ENCODE results near the gene TBCA.
A peak's percentile ranks its signal among the peaks of the same experiment; 100 is the strongest.

Gene TBCA

GRCh38 chr5:77775790-77776553 lies at the start of gene TBCA:
Gene TBCA (minus strand): TSS chr5:77776339. CDS start chr5:77776257, 82 bp downstream.
- Histone ChIP-seq H3K9ac (ENCODE audit: low read depth in 1 of 2, low read length in 2 of 2) (peak within 1 kb of the TSS; percentile 90 to 92), H3K4me1 (ENCODE audit: control insufficient read depth in 2 of 2, insufficient read depth in 2 of 2, low read length in 2 of 2) (peaks cover 8 to 14% of the 10 kb centered on the region in 2 donors), H3K27ac (ENCODE audit: low read depth in 2 of 2, low read length in 2 of 2) (peak within 1 kb of the TSS; percentile 94 to 95), H3K4me3 (ENCODE audit: low read length in 2 of 2) (peak within 1 kb of the TSS; percentile 86 to 92), H3K36me3 (ENCODE audit: control insufficient read depth in 2 of 2, insufficient read depth in 2 of 2, low read length in 2 of 2) (no peaks in the 10 kb centered on the region), H3K9me3 (ENCODE audit: control insufficient read depth in 2 of 2, low read length in 2 of 2) (no peaks in the 10 kb centered on the region), H3K27me3 (ENCODE audit: control insufficient read depth in 2 of 2, insufficient read depth in 2 of 2, low read length in 2 of 2) (no peaks in the 10 kb centered on the region)

- H3K9me3 ChIP-seq (ENCODE audit: control insufficient read depth in 2 of 2, low read length in 2 of 2) = no peaks in the 10 kb centered on the region
- no peak overlapping the region for H3K27ac ChIP-seq (ENCODE audit: low read depth in 2 of 2, low read length in 2 of 2)
- no peaks in the 10 kb centered on the region for H3K36me3 ChIP-seq (ENCODE audit: control insufficient read depth in 2 of 2, insufficient read depth in 2 of 2, low read length in 2 of 2)
- H3K9ac ChIP-seq (ENCODE audit: low read depth in 1 of 2, low read length in 2 of 2) = no peak overlapping the region
- no peak overlapping the region for H3K4me3 ChIP-seq (ENCODE audit: low read length in 2 of 2)
- peaks cover 0 to 3% of the 10 kb centered on the region in 2 donors for H3K27me3 ChIP-seq (ENCODE audit: control insufficient read depth in 2 of 2, insufficient read depth in 2 of 2, low read length in 2 of 2)
- no peaks in the 10 kb centered on the region for H3K4me1 ChIP-seq (ENCODE audit: control insufficient read depth in 2 of 2, insufficient read depth in 2 of 2, low read length in 2 of 2)
Measured at GRCh38 chr5:77824981-77825380, 48.8 kb upstream of the TBCA start.

GRCh38 chr5:77816686-77817085 lies 40.5 kb upstream of the TBCA start:
- no peaks in the 10 kb centered on the region for H3K4me1 ChIP-seq (ENCODE audit: control insufficient read depth in 2 of 2, insufficient read depth in 2 of 2, low read length in 2 of 2)
- no peaks in the 10 kb centered on the region for H3K27me3 ChIP-seq (ENCODE audit: control insufficient read depth in 2 of 2, insufficient read depth in 2 of 2, low read length in 2 of 2)
- no peak overlapping the region for H3K9ac ChIP-seq (ENCODE audit: low read depth in 1 of 2, low read length in 2 of 2)
- no peak overlapping the region for H3K27ac ChIP-seq (ENCODE audit: low read depth in 2 of 2, low read length in 2 of 2)
- no peak overlapping the region for H3K4me3 ChIP-seq (ENCODE audit: low read length in 2 of 2)
- no peaks in the 10 kb centered on the region for H3K9me3 ChIP-seq (ENCODE audit: control insufficient read depth in 2 of 2, low read length in 2 of 2)
- no peaks in the 10 kb centered on the region for H3K36me3 ChIP-seq (ENCODE audit: control insufficient read depth in 2 of 2, insufficient read depth in 2 of 2, low read length in 2 of 2)

- Histone ChIP-seq H3K27me3 (ENCODE audit: control insufficient read depth in 2 of 2, insufficient read depth in 2 of 2, low read length in 2 of 2) (no peaks in the 10 kb centered on the region), H3K27ac (ENCODE audit: low read depth in 2 of 2, low read length in 2 of 2) (no peak overlapping the region), H3K36me3 (ENCODE audit: control insufficient read depth in 2 of 2, insufficient read depth in 2 of 2, low read length in 2 of 2) (no peaks in the 10 kb centered on the region), H3K9ac (ENCODE audit: low read depth in 1 of 2, low read length in 2 of 2) (no peak overlapping the region), H3K4me3 (ENCODE audit: low read length in 2 of 2) (no peak overlapping the region), H3K9me3 (ENCODE audit: control insufficient read depth in 2 of 2, low read length in 2 of 2) (no peaks in the 10 kb centered on the region), H3K4me1 (ENCODE audit: control insufficient read depth in 2 of 2, insufficient read depth in 2 of 2, low read length in 2 of 2) (no peaks in the 10 kb centered on the region)
Measured at GRCh38 chr5:77812926-77813589, 36.9 kb upstream of the TBCA start.

- no peaks in the 10 kb centered on the region for H3K36me3 ChIP-seq (ENCODE audit: control insufficient read depth in 2 of 2, insufficient read depth in 2 of 2, low read length in 2 of 2)
- no peaks in the 10 kb centered on the region for H3K4me1 ChIP-seq (ENCODE audit: control insufficient read depth in 2 of 2, insufficient read depth in 2 of 2, low read length in 2 of 2)
- no peaks in the 10 kb centered on the region for H3K9me3 ChIP-seq (ENCODE audit: control insufficient read depth in 2 of 2, low read length in 2 of 2)
- no peaks in the 10 kb centered on the region for H3K27me3 ChIP-seq (ENCODE audit: control insufficient read depth in 2 of 2, insufficient read depth in 2 of 2, low read length in 2 of 2)
- H3K9ac ChIP-seq (ENCODE audit: low read depth in 1 of 2, low read length in 2 of 2) = no peak overlapping the region
- no peak overlapping the region for H3K27ac ChIP-seq (ENCODE audit: low read depth in 2 of 2, low read length in 2 of 2)
- H3K4me3 ChIP-seq (ENCODE audit: low read length in 2 of 2) = peak overlapping the region in 1 of 2 donors; percentile 13
Measured at GRCh38 chr5:77806213-77806843, 30.2 kb upstream of the TBCA start.

- peaks cover 0 to 7% of the 10 kb centered on the region in 2 donors for H3K27me3 ChIP-seq (ENCODE audit: control insufficient read depth in 2 of 2, insufficient read depth in 2 of 2, low read length in 2 of 2)
- no peak overlapping the region for H3K9ac ChIP-seq (ENCODE audit: low read depth in 1 of 2, low read length in 2 of 2)
- H3K36me3 ChIP-seq (ENCODE audit: control insufficient read depth in 2 of 2, insufficient read depth in 2 of 2, low read length in 2 of 2) = no peaks in the 10 kb centered on the region
- no peak overlapping the region for H3K4me3 ChIP-seq (ENCODE audit: low read length in 2 of 2)
- no peaks in the 10 kb centered on the region for H3K4me1 ChIP-seq (ENCODE audit: control insufficient read depth in 2 of 2, insufficient read depth in 2 of 2, low read length in 2 of 2)
- H3K27ac ChIP-seq (ENCODE audit: low read depth in 2 of 2, low read length in 2 of 2) = no peak overlapping the region
- H3K9me3 ChIP-seq (ENCODE audit: control insufficient read depth in 2 of 2, low read length in 2 of 2) = peaks cover 0 to 3% of the 10 kb centered on the region in 2 donors
Measured at GRCh38 chr5:77798456-77798855, 22.3 kb upstream of the TBCA start.

- Histone ChIP-seq H3K4me1 (ENCODE audit: control insufficient read depth in 2 of 2, insufficient read depth in 2 of 2, low read length in 2 of 2) (no peaks in the 10 kb centered on the region), H3K9me3 (ENCODE audit: control insufficient read depth in 2 of 2, low read length in 2 of 2) (peaks cover 0 to 3% of the 10 kb centered on the region in 2 donors), H3K27me3 (ENCODE audit: control insufficient read depth in 2 of 2, insufficient read depth in 2 of 2, low read length in 2 of 2) (peaks cover 0 to 7% of the 10 kb centered on the region in 2 donors), H3K36me3 (ENCODE audit: control insufficient read depth in 2 of 2, insufficient read depth in 2 of 2, low read length in 2 of 2) (no peaks in the 10 kb centered on the region), H3K27ac (ENCODE audit: low read depth in 2 of 2, low read length in 2 of 2) (no peak overlapping the region), H3K9ac (ENCODE audit: low read depth in 1 of 2, low read length in 2 of 2) (no peak overlapping the region), H3K4me3 (ENCODE audit: low read length in 2 of 2) (no peak overlapping the region)
Measured at GRCh38 chr5:77797136-77797535, 21.0 kb upstream of the TBCA start.

- Histone ChIP-seq H3K9me3 (ENCODE audit: control insufficient read depth in 2 of 2, low read length in 2 of 2) (peaks cover 0 to 3% of the 10 kb centered on the region in 2 donors), H3K36me3 (ENCODE audit: control insufficient read depth in 2 of 2, insufficient read depth in 2 of 2, low read length in 2 of 2) (no peaks in the 10 kb centered on the region), H3K27me3 (ENCODE audit: control insufficient read depth in 2 of 2, insufficient read depth in 2 of 2, low read length in 2 of 2) (peaks cover 0 to 7% of the 10 kb centered on the region in 2 donors), H3K4me1 (ENCODE audit: control insufficient read depth in 2 of 2, insufficient read depth in 2 of 2, low read length in 2 of 2) (no peaks in the 10 kb centered on the region), H3K9ac (ENCODE audit: low read depth in 1 of 2, low read length in 2 of 2) (no peak overlapping the region), H3K27ac (ENCODE audit: low read depth in 2 of 2, low read length in 2 of 2) (no peak overlapping the region), H3K4me3 (ENCODE audit: low read length in 2 of 2) (no peak overlapping the region)
Measured at GRCh38 chr5:77795846-77796245, 19.7 kb upstream of the TBCA start.

- H3K27ac ChIP-seq (ENCODE audit: low read depth in 2 of 2, low read length in 2 of 2) = no peak overlapping the region
- H3K36me3 ChIP-seq (ENCODE audit: control insufficient read depth in 2 of 2, insufficient read depth in 2 of 2, low read length in 2 of 2) = no peaks in the 10 kb centered on the region
- peaks cover 0 to 3% of the 10 kb centered on the region in 2 donors for H3K9me3 ChIP-seq (ENCODE audit: control insufficient read depth in 2 of 2, low read length in 2 of 2)
- no peak overlapping the region for H3K4me3 ChIP-seq (ENCODE audit: low read length in 2 of 2)
- H3K27me3 ChIP-seq (ENCODE audit: control insufficient read depth in 2 of 2, insufficient read depth in 2 of 2, low read length in 2 of 2) = peaks cover 0 to 7% of the 10 kb centered on the region in 2 donors
- H3K9ac ChIP-seq (ENCODE audit: low read depth in 1 of 2, low read length in 2 of 2) = no peak overlapping the region
- no peaks in the 10 kb centered on the region for H3K4me1 ChIP-seq (ENCODE audit: control insufficient read depth in 2 of 2, insufficient read depth in 2 of 2, low read length in 2 of 2)
Measured at GRCh38 chr5:77795268-77795667, 19.1 kb upstream of the TBCA start.

- Histone ChIP-seq H3K27me3 (ENCODE audit: control insufficient read depth in 2 of 2, insufficient read depth in 2 of 2, low read length in 2 of 2) (peaks cover 0 to 2% of the 10 kb centered on the region in 2 donors), H3K27ac (ENCODE audit: low read depth in 2 of 2, low read length in 2 of 2) (no peak overlapping the region), H3K4me3 (ENCODE audit: low read length in 2 of 2) (no peak overlapping the region), H3K4me1 (ENCODE audit: control insufficient read depth in 2 of 2, insufficient read depth in 2 of 2, low read length in 2 of 2) (no peaks in the 10 kb centered on the region), H3K9ac (ENCODE audit: low read depth in 1 of 2, low read length in 2 of 2) (no peak overlapping the region), H3K36me3 (ENCODE audit: control insufficient read depth in 2 of 2, insufficient read depth in 2 of 2, low read length in 2 of 2) (no peaks in the 10 kb centered on the region), H3K9me3 (ENCODE audit: control insufficient read depth in 2 of 2, low read length in 2 of 2) (peaks cover 0 to 3% of the 10 kb centered on the region in 2 donors)
Measured at GRCh38 chr5:77791926-77792325, 15.8 kb upstream of the TBCA start.

Data from mucosa of rectum (tissue), 2 donors.